Prostate gland (tissue), 2 donors: ENCODE measurements around the gene TMEM86A. TPM values are rescaled to one million over a fixed set of nuclear protein-coding genes. Genes with fewer than 3 reads are reported as not detected.

ENCODE experiments used
- DNase-seq: peaks from one replicate; pipeline ENCODE4 v3.0.0-alpha.2; 2019; ENCODE audit warnings: low spot score
- H3K27ac ChIP-seq, 2 donors: fragments of 200-600 bp; sonication (generic); 2 replicates each; pipeline ENCODE4 v1.5.1; 2017 to 2019
- H3K27me3 ChIP-seq: fragments of 200-600 bp; sonication (generic); replicated peaks from 2 replicates; pipeline ENCODE4 v1.5.1; 2019; ENCODE audit not compliant: insufficient read depth
- H3K36me3 ChIP-seq, 2 donors: fragments of 200-600 bp; sonication (generic); 1 replicate in 1 of 2; 2 replicates in 1 of 2; pipeline versions ENCODE4 v1.5.1 to v1.8.1; 2017 to 2019
- H3K4me1 ChIP-seq: fragments of 200-600 bp; sonication (generic); replicated peaks from 2 replicates; pipeline ENCODE4 v1.5.1; 2019
- H3K4me3 ChIP-seq, 2 donors: fragments of 200-600 bp; sonication (generic); 2 replicates each; pipeline ENCODE4 v1.5.1; 2017 to 2019
- H3K9me3 ChIP-seq: fragments of 200-600 bp; sonication (generic); 2 replicates; pipeline ENCODE4 v1.5.1; 2017
- CTCF ChIP-seq, 4 experiments: fragments of 200-600 bp in 2 of 4; fragments of 450-650 bp in 2 of 4; sonication (generic) in 2 of 4; IDR thresholded peaks; 1 replicate in 3 of 4; 2 replicates in 1 of 4; pipeline ENCODE4 v1.5.1; 2016 to 2019; ENCODE audit warnings: antibody characterized with exemption in 4 of 4, mild to moderate bottlenecking in 2 of 4, moderate library complexity in 2 of 4
- POLR2A ChIP-seq: fragments of 450-650 bp; IDR thresholded peaks from one replicate; pipeline ENCODE4 v1.6.1; 2016; ENCODE audit warnings: antibody characterized with exemption, mild to moderate bottlenecking
- POLR2AphosphoS5 ChIP-seq: sonication (generic); formaldehyde crosslinking; IDR thresholded peaks from one replicate; pipeline ENCODE4 v1.6.1; 2017; ENCODE audit warnings: antibody characterized with exemption
- WGBS: methylation state at CpG from one replicate; pipeline ENCODE4 v1.1.5; 2018; 5-methylcytosine and 5-hydroxymethylcytosine counted together
- intact Hi-C: fragments of 100-400 bp; cut with DNase I; formaldehyde crosslinking; loops from one replicate; pipeline ENCODE4 v1.14.2; 2022
- total RNA-seq, 2 donors: library from RNA; depleted of rRNA; stranded (reverse); fragments of >200 nt; gene quantifications; one replicate each; pipeline ENCODE4 v1.1.0, GENCODE V29; 2016

The TMEM86A gene
- total RNA-seq, 2 donors from 2014 or later, result 3.2 to 6.5 TPM

- no peak overlapping the region for H3K27ac ChIP-seq
- intact Hi-C loops, result no loop called here
- H3K4me3 ChIP-seq, result no peak overlapping the region
- no peak for DNase-seq
- no peaks in the 10 kb centered on the region for H3K4me1 ChIP-seq
- WGBS, result 77% methylated on average over 13 of the region's 13 CpGs
- H3K9me3 ChIP-seq, result no peaks in the 10 kb centered on the region
- TF ChIP-seq POLR2A (no peak), POLR2AphosphoS5 (no peak), CTCF (IDR thresholded peaks at IDR 0.05) (no peak)
- H3K36me3 ChIP-seq, result no peaks in the 10 kb centered on the region
- H3K27me3 ChIP-seq, result no peaks in the 10 kb centered on the region
Observed at GRCh38 chr11:18748766-18749365, 50.3 kb downstream of the TMEM86A start.

GRCh38 chr11:18749681-18750319 lies 51.2 kb downstream of the TMEM86A start:
- no peaks in the 10 kb centered on the region for H3K4me1 ChIP-seq
- peak; percentile 16 for DNase-seq
- H3K4me3 ChIP-seq, result no peak overlapping the region
- H3K9me3 ChIP-seq, result no peaks in the 10 kb centered on the region
- no peak overlapping the region for H3K27ac ChIP-seq
- H3K27me3 ChIP-seq, result no peaks in the 10 kb centered on the region
- TF ChIP-seq CTCF (IDR thresholded peaks at IDR 0.05) (no peak), POLR2A (no peak), POLR2AphosphoS5 (no peak)
- intact Hi-C loops, result no loop called here
- no peaks in the 10 kb centered on the region for H3K36me3 ChIP-seq
- WGBS, result 51% methylated on average over 12 of the region's 12 CpGs

- Histone ChIP-seq H3K4me1 (no peaks in the 10 kb centered on the region), H3K4me3 (no peak overlapping the region), H3K27me3 (no peaks in the 10 kb centered on the region), H3K9me3 (no peaks in the 10 kb centered on the region), H3K27ac (no peak overlapping the region), H3K36me3 (no peaks in the 10 kb centered on the region)
- intact Hi-C loops, result no loop called here
- DNase-seq, result no peak
- 81% methylated on average over 3 of the region's 3 CpGs for WGBS
- TF ChIP-seq CTCF (IDR thresholded peaks at IDR 0.05), result no peak
- TF ChIP-seq POLR2A, result no peak
- TF ChIP-seq POLR2AphosphoS5, result no peak
Observed at GRCh38 chr11:18750944-18751343, 52.4 kb downstream of the TMEM86A start.

- DNase-seq, result no peak
- intact Hi-C loops, result no loop called here
- H3K36me3 ChIP-seq, result no peaks in the 10 kb centered on the region
- no peaks in the 10 kb centered on the region for H3K4me1 ChIP-seq
- no peaks in the 10 kb centered on the region for H3K9me3 ChIP-seq
- 25% methylated on average over 3 of the region's 3 CpGs for WGBS
- TF ChIP-seq CTCF (IDR thresholded peaks at IDR 0.05) (no peak), POLR2AphosphoS5 (no peak), POLR2A (no peak)
- H3K27ac ChIP-seq, result no peak overlapping the region
- no peak overlapping the region for H3K4me3 ChIP-seq
- H3K27me3 ChIP-seq, result no peaks in the 10 kb centered on the region
Observed at GRCh38 chr11:18752502-18752901, 53.9 kb downstream of the TMEM86A start.

- Histone ChIP-seq H3K4me1 (no peaks in the 10 kb centered on the region), H3K4me3 (no peak overlapping the region), H3K36me3 (no peaks in the 10 kb centered on the region), H3K9me3 (no peaks in the 10 kb centered on the region), H3K27ac (no peak overlapping the region), H3K27me3 (no peaks in the 10 kb centered on the region)
- TF ChIP-seq POLR2A (no peak), CTCF (IDR thresholded peaks at IDR 0.05) (no peak), POLR2AphosphoS5 (no peak)
- no peak for DNase-seq
- intact Hi-C loops, result no loop called here
- 64% methylated on average over 5 of the region's 5 CpGs for WGBS
Observed at GRCh38 chr11:18754308-18754707, 55.7 kb downstream of the TMEM86A start.
